ENCODE data around the gene THBS3. TPM values are rescaled to one million over a fixed set of nuclear protein-coding genes. Genes with fewer than 3 reads are reported as not detected.

Gene THBS3
- total and polyA plus RNA-seq, 2 of the 13 experiments (the other 11 are each of a cell fraction or from before 2014, with no cell fraction given) = 0.86 to 3.6 TPM

GRCh38 chr1:155236451-155236850 is 28.8 kb upstream of the THBS3 start:
- Histone ChIP-seq H2AFZ (ENCODE audit: low read length) (no peak overlapping the region), H3K36me3 (replicated peaks in 1 of 2; ENCODE audit: control insufficient read depth in 1 of 2, insufficient read depth in 2 of 2, low read length in 2 of 2) (peaks cover 2 to 3% of the 10 kb centered on the region in 2 experiments; a peak in 1 of 5 replicates), H3K4me3 (replicated peaks in 1 of 3; ENCODE audit: insufficient read depth in 1 of 3, low read depth in 2 of 3, low read length in 3 of 3) (no peak overlapping the region), H3K79me2 (ENCODE audit: insufficient read depth, low read length) (no peaks in the 10 kb centered on the region), H3K4me1 (ENCODE audit: insufficient read depth, low read length) (peaks cover 11% of the 10 kb centered on the region), H3K9me3 (ENCODE audit: low read length) (no peaks in the 10 kb centered on the region), H3K27me3 (ENCODE audit: control insufficient read depth in 1 of 2, insufficient read depth in 2 of 2, low read length in 2 of 2) (no peaks in the 10 kb centered on the region), H3K4me2 (ENCODE audit: low read depth, low read length) (no peak overlapping the region), H3K27ac (ENCODE audit: extremely low read length, insufficient read depth, low read length) (no peak overlapping the region), H3K9ac (ENCODE audit: insufficient read depth, low read depth, low read length) (no peak overlapping the region), H4K20me1 (ENCODE audit: insufficient read depth, low read length) (no peaks in the 10 kb centered on the region)
- no peak for FAIRE-seq
- in situ Hi-C loops (cut with HindIII; ENCODE audit: extremely low pct_ligation_motif_present, low pct_unique_long_range_greater_than_20kb) (no loop called here), intact Hi-C loops (cut with micrococcal nuclease; ENCODE audit: unreplicated experiment) (no loop called here)
- ChIA-PET POLR2A (no interaction called here), CTCF (ENCODE audit: low intra/inter-chr PET ratio, low total read pairs) (no interaction called here)
- 70% methylated on average over 5 of the region's 5 CpGs for WGBS (ENCODE audit: low lambda C conversion rate)
- BruUV-seq (replicated peaks) = no TSS peak
- no peak for ATAC-seq
- no peak for DNase-seq (ENCODE audit: low spot score)
- TF ChIP-seq ATF2 (CRISPR knock-in tag; IDR thresholded peaks at IDR 0.05) = no peak
- TF ChIP-seq CEBPB (IDR thresholded peaks at IDR 0.05; ENCODE audit: borderline replicate concordance, low read depth, low read length) = peak; percentile 46; the same call in 1 of the 2 replicates
- no peak for TF ChIP-seq ZC3H4 (CRISPR knock-in tag; IDR thresholded peaks at IDR 0.05; ENCODE audit: borderline replicate concordance)
- no peak for TF ChIP-seq PRDM4 (CRISPR knock-in tag; IDR thresholded peaks at IDR 0.05; ENCODE audit: borderline replicate concordance)
- TF ChIP-seq KDM2A (CRISPR knock-in tag; IDR thresholded peaks at IDR 0.05; ENCODE audit: borderline replicate concordance, low read depth) = no peak
- TF ChIP-seq, protein P1, sequence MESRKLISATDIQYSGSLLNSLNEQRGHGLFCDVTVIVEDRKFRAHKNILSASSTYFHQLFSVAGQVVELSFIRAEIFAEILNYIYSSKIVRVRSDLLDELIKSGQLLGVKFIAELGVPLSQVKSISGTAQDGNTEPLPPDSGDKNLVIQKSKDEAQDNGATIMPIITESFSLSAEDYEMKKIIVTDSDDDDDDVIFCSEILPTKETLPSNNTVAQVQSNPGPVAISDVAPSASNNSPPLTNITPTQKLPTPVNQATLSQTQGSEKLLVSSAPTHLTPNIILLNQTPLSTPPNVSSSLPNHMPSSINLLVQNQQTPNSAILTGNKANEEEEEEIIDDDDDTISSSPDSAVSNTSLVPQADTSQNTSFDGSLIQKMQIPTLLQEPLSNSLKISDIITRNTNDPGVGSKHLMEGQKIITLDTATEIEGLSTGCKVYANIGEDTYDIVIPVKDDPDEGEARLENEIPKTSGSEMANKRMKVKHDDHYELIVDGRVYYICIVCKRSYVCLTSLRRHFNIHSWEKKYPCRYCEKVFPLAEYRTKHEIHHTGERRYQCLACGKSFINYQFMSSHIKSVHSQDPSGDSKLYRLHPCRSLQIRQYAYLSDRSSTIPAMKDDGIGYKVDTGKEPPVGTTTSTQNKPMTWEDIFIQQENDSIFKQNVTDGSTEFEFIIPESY (CRISPR knock-in tag; IDR thresholded peaks at IDR 0.05) = no peak
- no peak for TF ChIP-seq ZNF570 (CRISPR knock-in tag; IDR thresholded peaks at IDR 0.05; ENCODE audit: borderline replicate concordance)
- no peak for TF ChIP-seq TFAP4 (IDR thresholded peaks at IDR 0.05; ENCODE audit: borderline replicate concordance, low read depth)
- no peak for TF ChIP-seq RCOR2 (CRISPR knock-in tag; IDR thresholded peaks at IDR 0.05)
- peak; percentile 50; the same call in 1 of the 2 replicates for TF ChIP-seq FOSL2 (CRISPR knock-in tag; IDR thresholded peaks at IDR 0.05)
- no peak for TF ChIP-seq SNAPC2 (CRISPR knock-in tag; IDR thresholded peaks at IDR 0.05)
- TF ChIP-seq ZFYVE20 (CRISPR knock-in tag; IDR thresholded peaks at IDR 0.05; ENCODE audit: borderline replicate concordance, low read depth) = no peak
- TF ChIP-seq, protein P2, sequence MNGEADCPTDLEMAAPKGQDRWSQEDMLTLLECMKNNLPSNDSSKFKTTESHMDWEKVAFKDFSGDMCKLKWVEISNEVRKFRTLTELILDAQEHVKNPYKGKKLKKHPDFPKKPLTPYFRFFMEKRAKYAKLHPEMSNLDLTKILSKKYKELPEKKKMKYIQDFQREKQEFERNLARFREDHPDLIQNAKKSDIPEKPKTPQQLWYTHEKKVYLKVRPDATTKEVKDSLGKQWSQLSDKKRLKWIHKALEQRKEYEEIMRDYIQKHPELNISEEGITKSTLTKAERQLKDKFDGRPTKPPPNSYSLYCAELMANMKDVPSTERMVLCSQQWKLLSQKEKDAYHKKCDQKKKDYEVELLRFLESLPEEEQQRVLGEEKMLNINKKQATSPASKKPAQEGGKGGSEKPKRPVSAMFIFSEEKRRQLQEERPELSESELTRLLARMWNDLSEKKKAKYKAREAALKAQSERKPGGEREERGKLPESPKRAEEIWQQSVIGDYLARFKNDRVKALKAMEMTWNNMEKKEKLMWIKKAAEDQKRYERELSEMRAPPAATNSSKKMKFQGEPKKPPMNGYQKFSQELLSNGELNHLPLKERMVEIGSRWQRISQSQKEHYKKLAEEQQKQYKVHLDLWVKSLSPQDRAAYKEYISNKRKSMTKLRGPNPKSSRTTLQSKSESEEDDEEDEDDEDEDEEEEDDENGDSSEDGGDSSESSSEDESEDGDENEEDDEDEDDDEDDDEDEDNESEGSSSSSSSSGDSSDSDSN (CRISPR knock-in tag; IDR thresholded peaks at IDR 0.05) = no peak
